Mucosa of rectum (tissue), 2 donors: ENCODE data around the gene HMOX1.

ENCODE experiments used
- H3K27ac ChIP-seq, 2 donors: one replicate each; pipeline ENCODE4 v1.7.0; 2013; ENCODE audit warnings: inconsistent platforms in 2 of 2, low read depth in 2 of 2, low read length in 2 of 2
- H3K27me3 ChIP-seq, 2 donors: one replicate each; pipeline ENCODE4 v1.7.0; 2013; ENCODE audit warnings: low read length in 2 of 2; ENCODE audit not compliant: control insufficient read depth in 2 of 2, insufficient read depth in 2 of 2
- H3K36me3 ChIP-seq, 2 donors: one replicate each; pipeline ENCODE4 v1.7.0; 2013; ENCODE audit warnings: low read length in 2 of 2; ENCODE audit not compliant: control insufficient read depth in 2 of 2, insufficient read depth in 2 of 2
- H3K4me1 ChIP-seq, 2 donors: one replicate each; pipeline ENCODE4 v1.7.0; 2013; ENCODE audit warnings: low read length in 2 of 2, mild to moderate bottlenecking in 1 of 2; ENCODE audit not compliant: control insufficient read depth in 2 of 2, insufficient read depth in 2 of 2
- H3K4me3 ChIP-seq, 2 donors: one replicate each; pipeline ENCODE4 v1.7.0; 2013; ENCODE audit warnings: low read length in 2 of 2
- H3K9ac ChIP-seq, 2 donors: one replicate each; pipeline ENCODE4 v1.7.0; 2013; ENCODE audit warnings: low read length in 2 of 2, low read depth in 1 of 2, mild to moderate bottlenecking in 1 of 2
- H3K9me3 ChIP-seq, 2 donors: one replicate each; pipeline ENCODE4 v1.7.0; 2013; ENCODE audit warnings: low read length in 2 of 2; ENCODE audit not compliant: control insufficient read depth in 2 of 2
- donor health status: healthy.
- donor health status: Normal muscosa, but diverticular disease.

Gene HMOX1

DNA sequence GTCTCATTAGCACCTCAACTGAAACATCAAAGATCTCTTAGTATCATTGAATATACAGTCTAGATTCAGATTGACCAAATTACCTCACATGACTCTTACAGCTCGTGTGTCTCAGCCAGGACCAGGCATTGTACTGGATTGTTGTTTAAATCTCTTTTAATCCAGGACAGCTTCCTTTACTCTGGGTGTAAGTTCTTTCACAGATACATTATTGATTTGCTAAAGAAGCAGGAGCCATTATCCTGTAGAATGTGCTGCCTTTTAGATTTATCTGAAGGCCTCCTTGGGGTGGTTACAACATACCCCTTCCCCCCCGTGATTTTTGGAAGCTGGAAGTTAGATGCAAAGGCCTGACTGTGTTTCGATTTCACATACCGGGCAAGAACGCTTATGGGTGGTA is 23.3 kb downstream of the HMOX1 start:
- Histone ChIP-seq H3K9ac (no peak overlapping the region), H3K27me3 (no peaks in the 10 kb centered on the region), H3K9me3 (no peaks in the 10 kb centered on the region), H3K27ac (no peak overlapping the region), H3K36me3 (peaks cover 19 to 42% of the 10 kb centered on the region in 2 donors), H3K4me1 (peaks cover 8% of the 10 kb centered on the region in 2 donors), H3K4me3 (no peak overlapping the region)

DNA sequence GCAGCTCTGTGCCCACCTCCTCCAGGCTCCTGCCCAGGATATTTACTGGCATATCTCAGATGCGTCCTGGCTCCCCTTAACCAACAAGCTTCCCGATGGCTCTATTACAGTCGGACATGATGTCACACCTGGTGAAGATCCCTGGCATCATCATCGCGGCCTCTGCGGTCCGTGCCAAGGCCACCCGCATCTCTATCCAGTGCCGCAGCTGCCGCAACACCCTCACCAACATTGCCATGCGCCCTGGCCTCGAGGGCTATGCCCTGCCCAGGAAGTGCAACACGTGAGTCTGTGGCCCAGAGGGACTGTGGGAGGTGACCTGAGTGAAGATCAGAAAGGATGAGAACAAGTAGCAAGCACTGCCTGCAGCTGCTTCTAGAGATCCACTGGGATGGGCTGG is 25.5 kb downstream of the HMOX1 start:
- Histone ChIP-seq H3K9ac (no peak overlapping the region), H3K27me3 (no peaks in the 10 kb centered on the region), H3K9me3 (no peaks in the 10 kb centered on the region), H3K27ac (no peak overlapping the region), H3K4me1 (peaks cover 0 to 6% of the 10 kb centered on the region in 2 donors), H3K4me3 (no peak overlapping the region), H3K36me3 (peaks cover 26 to 56% of the 10 kb centered on the region in 2 donors)

DNA sequence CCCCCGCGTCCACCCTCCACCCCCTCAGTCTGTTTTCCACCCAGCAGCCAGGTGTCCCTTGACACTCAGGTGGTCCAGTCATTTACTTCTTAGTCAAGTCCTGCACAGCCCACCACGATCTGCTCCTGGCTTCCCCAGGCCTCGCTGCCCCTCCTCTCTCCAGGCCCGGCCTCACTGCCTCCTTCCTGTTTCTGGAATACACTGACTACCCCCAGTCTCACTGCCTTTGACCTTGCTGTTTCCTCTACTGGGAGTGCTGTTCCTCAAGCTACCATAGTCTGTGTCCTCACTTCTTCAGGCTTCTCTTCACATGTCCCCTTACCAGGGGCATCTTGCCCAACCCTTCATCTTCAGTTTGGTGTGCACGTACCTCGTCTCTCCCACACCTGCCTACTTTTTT is 26.5 kb downstream of the HMOX1 start:
- Histone ChIP-seq H3K9me3 (no peaks in the 10 kb centered on the region), H3K9ac (no peak overlapping the region), H3K27ac (no peak overlapping the region), H3K36me3 (peaks cover 31 to 65% of the 10 kb centered on the region in 2 donors), H3K4me3 (no peak overlapping the region), H3K4me1 (peaks cover 0 to 7% of the 10 kb centered on the region in 2 donors), H3K27me3 (no peaks in the 10 kb centered on the region)

DNA sequence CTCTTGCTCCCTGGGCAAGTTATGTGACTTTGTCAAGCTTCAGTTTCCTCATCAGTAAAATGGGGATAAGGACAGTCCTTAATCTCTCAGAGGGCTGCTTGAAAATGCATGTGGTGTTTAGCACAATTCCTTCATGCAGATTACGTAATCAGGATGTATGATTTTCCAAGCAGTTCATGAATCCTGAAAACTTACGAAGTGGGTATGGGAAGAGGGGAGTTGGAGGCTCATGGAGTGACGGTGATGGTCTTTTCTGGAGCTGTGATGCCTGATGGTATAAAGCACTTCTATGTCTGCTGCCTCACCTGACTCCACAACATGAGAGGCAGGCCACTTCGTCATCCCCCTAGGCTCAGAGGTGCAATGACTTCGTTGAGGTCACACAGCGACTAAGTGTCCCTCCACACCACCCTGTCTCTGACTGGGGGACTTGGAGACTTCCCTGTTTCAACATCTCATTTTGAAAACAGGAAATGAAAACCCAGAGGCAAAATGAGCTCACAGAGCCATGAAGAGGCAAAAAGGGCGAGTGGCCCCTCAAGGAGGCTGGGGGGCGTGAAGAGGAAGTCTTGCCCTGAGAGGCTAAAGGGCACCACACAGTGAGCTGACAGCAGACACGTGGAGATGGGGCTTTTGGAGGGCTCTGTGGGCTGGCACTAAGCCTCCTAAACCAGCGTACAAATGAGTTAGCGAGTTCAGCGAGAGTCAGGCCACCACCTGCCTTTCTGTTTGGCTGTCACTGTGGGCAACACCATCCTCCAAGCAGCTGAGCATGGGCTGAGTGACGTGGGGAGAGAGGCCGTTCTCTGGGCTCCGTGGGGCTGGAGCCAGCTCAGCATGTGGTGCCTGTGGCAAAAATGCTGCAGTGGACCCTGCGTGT is 29.1 kb downstream of the HMOX1 start:
- peaks cover 0 to 7% of the 10 kb centered on the region in 2 donors for H3K4me1 ChIP-seq
- H3K4me3 ChIP-seq = no peak overlapping the region
- H3K9me3 ChIP-seq = no peaks in the 10 kb centered on the region
- no peaks in the 10 kb centered on the region for H3K27me3 ChIP-seq
- H3K36me3 ChIP-seq = peaks cover 34 to 66% of the 10 kb centered on the region in 2 donors
- H3K27ac ChIP-seq = peak overlapping the region; percentile 18 to 62
- peak overlapping the region in 1 of 2 donors; percentile 14 for H3K9ac ChIP-seq

DNA sequence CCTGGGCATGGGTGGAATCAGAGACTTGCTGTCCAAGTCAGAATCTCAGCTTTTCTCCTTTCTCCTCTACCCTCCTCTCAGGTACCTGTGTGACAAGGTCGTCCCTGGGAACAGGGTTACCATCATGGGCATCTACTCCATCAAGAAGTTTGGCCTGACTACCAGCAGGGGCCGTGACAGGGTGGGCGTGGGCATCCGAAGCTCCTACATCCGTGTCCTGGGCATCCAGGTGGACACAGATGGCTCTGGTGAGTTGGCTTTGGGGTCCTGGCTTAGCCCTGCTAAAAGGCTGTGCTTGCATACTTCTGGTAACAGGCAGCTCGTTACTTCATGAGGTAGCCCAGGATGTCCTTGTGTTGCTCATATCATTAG is 29.8 kb downstream of the HMOX1 start:
- Histone ChIP-seq H3K9ac (no peak overlapping the region), H3K27me3 (no peaks in the 10 kb centered on the region), H3K4me3 (no peak overlapping the region), H3K4me1 (peaks cover 0 to 7% of the 10 kb centered on the region in 2 donors), H3K36me3 (peaks cover 34 to 72% of the 10 kb centered on the region in 2 donors), H3K9me3 (no peaks in the 10 kb centered on the region), H3K27ac (peak overlapping the region; percentile 18 to 62)

DNA sequence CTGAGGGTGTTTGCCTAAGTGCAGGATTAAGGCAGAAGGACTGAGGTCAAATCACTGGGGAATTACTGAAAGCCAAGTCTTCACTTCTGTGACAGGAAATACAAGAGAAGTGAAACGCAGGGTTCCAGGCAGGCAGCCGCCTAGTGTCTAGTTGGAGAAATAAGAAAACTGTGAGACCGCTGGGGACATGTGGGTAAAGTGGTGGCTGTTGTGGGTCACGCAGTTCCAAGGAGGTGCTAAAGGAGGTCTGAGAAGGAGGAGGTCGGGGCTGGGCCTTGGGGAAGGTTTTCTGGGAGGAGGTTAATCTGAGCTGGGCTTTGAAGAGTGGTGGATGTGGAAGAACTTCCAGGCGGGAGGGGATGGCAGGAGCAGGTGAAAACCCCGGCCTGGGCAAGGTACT is 30.2 kb downstream of the HMOX1 start:
- peaks cover 38 to 74% of the 10 kb centered on the region in 2 donors for H3K36me3 ChIP-seq
- peaks cover 0 to 7% of the 10 kb centered on the region in 2 donors for H3K4me1 ChIP-seq
- H3K9ac ChIP-seq = no peak overlapping the region
- no peak overlapping the region for H3K4me3 ChIP-seq
- no peaks in the 10 kb centered on the region for H3K27me3 ChIP-seq
- no peaks in the 10 kb centered on the region for H3K9me3 ChIP-seq
- peak overlapping the region in 1 of 2 donors; percentile 62 for H3K27ac ChIP-seq

DNA sequence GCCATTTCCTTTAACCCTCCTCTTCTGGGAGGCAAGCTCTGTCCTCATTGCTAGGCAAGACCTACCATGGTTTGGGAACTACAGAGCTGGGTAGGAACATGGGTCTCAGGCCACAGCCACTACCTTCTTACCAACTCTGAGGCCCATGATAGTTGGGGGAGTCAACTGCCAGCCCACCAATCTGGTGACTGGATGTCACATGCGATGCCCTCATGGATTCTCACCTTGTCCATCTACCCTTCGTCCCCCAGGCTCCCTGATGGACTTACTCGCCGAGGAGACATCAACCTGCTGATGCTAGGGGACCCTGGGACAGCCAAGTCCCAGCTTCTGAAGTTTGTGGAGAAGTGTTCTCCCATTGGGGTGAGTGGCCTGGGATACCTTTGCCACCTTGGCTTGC is 32.7 kb downstream of the HMOX1 start:
- H3K27me3 ChIP-seq = no peaks in the 10 kb centered on the region
- no peak overlapping the region for H3K27ac ChIP-seq
- H3K4me3 ChIP-seq = no peak overlapping the region
- H3K9me3 ChIP-seq = no peaks in the 10 kb centered on the region
- H3K36me3 ChIP-seq = peaks cover 41 to 72% of the 10 kb centered on the region in 2 donors
- no peak overlapping the region for H3K9ac ChIP-seq
- H3K4me1 ChIP-seq = peaks cover 0 to 7% of the 10 kb centered on the region in 2 donors

DNA sequence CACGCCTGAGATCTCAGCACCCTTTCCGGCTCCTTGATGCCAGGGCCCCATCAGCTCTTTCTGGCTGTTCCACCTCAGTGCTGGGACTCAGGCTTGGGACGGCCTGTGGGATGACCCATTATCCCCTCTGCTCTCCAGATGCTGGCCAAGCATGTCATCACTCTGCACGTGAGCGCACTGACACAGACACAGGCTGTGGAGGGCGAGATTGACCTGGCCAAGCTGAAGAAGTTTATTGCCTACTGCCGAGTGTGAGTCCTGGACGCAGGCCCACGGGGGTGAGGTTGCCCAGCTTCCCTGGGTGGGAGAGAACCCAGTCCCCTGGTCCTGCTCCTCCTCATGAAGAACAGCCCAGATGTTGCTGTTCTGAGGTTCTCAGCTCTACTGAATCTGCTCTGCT is 36.7 kb downstream of the HMOX1 start:
- Histone ChIP-seq H3K4me3 (no peak overlapping the region), H3K4me1 (no peaks in the 10 kb centered on the region), H3K27me3 (no peaks in the 10 kb centered on the region), H3K36me3 (peaks cover 45 to 79% of the 10 kb centered on the region in 2 donors), H3K9me3 (no peaks in the 10 kb centered on the region), H3K9ac (no peak overlapping the region), H3K27ac (no peak overlapping the region)

DNA sequence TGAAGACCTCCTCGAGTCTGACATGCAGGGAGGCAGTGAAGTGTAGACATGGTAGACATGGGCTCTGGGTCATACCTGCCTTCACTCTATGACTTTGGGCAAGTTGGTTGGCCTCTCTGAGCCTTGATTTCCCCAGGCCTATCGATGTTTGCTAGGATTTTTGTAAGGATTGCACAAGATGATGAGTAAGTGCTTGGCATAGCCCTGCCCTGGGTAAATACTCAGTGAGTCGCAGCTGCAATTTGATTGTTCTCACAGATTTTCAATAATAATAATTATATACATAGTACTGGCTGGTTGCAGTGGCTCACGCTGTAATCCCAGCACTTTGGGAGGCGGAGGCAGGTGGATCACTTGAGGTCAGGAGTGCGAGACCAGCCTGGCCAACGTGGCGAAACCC is 37.2 kb downstream of the HMOX1 start:
- Histone ChIP-seq H3K4me1 (no peaks in the 10 kb centered on the region), H3K27me3 (no peaks in the 10 kb centered on the region), H3K27ac (no peak overlapping the region), H3K36me3 (peaks cover 45 to 81% of the 10 kb centered on the region in 2 donors), H3K4me3 (no peak overlapping the region), H3K9me3 (no peaks in the 10 kb centered on the region), H3K9ac (no peak overlapping the region)

DNA sequence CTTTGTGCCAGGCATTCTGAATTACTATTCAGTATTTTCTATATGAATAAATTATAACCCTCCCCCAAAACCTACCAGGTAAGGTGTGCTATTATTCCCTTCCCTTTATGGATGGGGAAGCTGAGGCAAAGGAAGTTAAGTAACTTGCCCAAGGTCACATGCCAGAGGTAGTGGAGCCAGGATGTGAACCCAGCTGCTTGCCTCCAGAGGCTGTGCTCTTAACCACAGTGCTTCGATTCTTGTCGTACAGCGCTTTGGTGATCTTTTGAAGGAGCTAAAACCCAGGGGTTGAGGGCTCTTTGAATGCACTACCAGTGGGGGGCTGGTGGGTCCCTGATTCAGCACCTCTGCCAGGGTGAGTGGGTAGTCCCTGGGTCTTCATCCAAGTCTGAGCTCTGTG is 37.8 kb downstream of the HMOX1 start:
- Histone ChIP-seq H3K4me3 (no peak overlapping the region), H3K36me3 (peaks cover 40 to 77% of the 10 kb centered on the region in 2 donors)

More for the DNA sequence above, 37.8 kb downstream of the HMOX1 start:
- no peaks in the 10 kb centered on the region for H3K27me3 ChIP-seq
- H3K9ac ChIP-seq = no peak overlapping the region
- no peaks in the 10 kb centered on the region for H3K9me3 ChIP-seq
- no peak overlapping the region for H3K27ac ChIP-seq
- no peaks in the 10 kb centered on the region for H3K4me1 ChIP-seq
